MG63 (cell line): ENCODE results near the gene TRIO. TPM values are rescaled to one million over a fixed set of nuclear protein-coding genes. Genes with fewer than 3 reads are reported as not detected.
"Not testable (repeated sequence)": the region's sequence is repeated elsewhere in the genome, so short reads cannot be mapped to it uniquely, and the experiment has no call there.

Source experiments
- DNase-seq: peaks from one replicate; pipeline ENCODE4 v3.0.0-alpha.2; 2020
- H3K27me3 ChIP-seq: fragments of 250-450 bp; sonication (Bioruptor Pico); 2 replicates; pipeline ENCODE4 v1.5.1; 2020; ENCODE audit warnings: mild to moderate bottlenecking, moderate library complexity
- H3K36me3 ChIP-seq: fragments of 250-450 bp; sonication (Bioruptor Pico); 2 replicates; pipeline ENCODE4 v1.5.1; 2020; ENCODE audit warnings: mild to moderate bottlenecking, moderate library complexity
- H3K4me3 ChIP-seq: fragments of 250-450 bp; sonication (Bioruptor Pico); 2 replicates; pipeline ENCODE4 v1.5.1; 2020; ENCODE audit warnings: mild to moderate bottlenecking, moderate library complexity
- H3K9me3 ChIP-seq: fragments of 250-450 bp; sonication (Bioruptor Pico); 2 replicates; pipeline ENCODE4 v1.5.1; 2020; ENCODE audit warnings: mild to moderate bottlenecking, moderate library complexity
- total RNA-seq: library from RNA; depleted of rRNA; stranded (reverse); fragments of >200 nt; shearing (Covaris generic); gene quantifications from 2 replicates; pipeline ENCODE4 v1.2.3, GENCODE V29; 2014; ENCODE audit warnings: low replicate concordance

The TRIO gene
- total RNA-seq, 1 experiment from 2014 or later, result 123 TPM

DNA sequence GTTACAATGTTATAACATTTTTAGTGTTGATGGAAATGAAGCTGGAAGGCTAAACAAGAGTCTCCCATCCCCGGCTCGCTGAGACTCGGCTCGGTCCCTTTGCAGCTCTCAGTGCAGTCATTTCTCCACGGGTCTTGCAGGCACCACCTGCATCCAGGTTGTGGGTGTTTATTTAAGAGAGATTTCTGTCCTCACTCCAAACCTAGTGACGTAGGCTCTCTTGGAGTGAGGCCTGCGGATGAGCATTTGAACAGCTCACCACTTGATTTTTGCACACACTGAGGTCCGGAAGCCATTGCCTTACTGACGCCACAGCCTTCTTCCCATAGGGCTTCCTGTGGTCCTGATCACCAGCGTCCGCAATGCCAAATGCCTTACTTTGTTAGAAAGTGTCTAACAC, 240.8 kb downstream of the TRIO start:
- H3K36me3 ChIP-seq, result peaks cover 97% of the 10 kb centered on the region

DNA sequence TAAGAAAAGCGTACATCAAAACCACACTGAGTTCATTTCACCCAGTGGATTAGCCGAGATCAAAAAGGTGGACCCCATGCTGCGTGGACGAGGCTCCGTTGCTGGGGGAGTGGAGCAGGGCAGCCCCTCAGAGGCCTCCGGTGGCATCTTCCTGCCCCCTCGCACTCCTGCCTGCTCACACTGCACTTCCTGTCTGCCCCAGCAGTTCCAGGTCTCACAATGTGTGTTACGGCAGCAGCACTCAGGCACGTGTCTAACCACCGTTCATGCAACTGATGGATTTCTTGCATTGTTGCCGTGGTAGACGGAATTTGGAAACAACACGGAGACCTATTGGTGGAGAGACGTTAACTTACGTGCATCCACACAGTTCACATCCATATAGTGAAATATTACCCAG, 241.9 kb downstream of the TRIO start:
- DNase-seq, result no peak
- H3K36me3 ChIP-seq, result peaks cover 97% of the 10 kb centered on the region
- H3K4me3 ChIP-seq, result no peak overlapping the region
- no peaks in the 10 kb centered on the region for H3K27me3 ChIP-seq
- H3K9me3 ChIP-seq, result no peaks in the 10 kb centered on the region

More for the DNA sequence above, 240.8 kb downstream of the TRIO start:
- no peak for DNase-seq
- H3K9me3 ChIP-seq, result no peaks in the 10 kb centered on the region
- H3K4me3 ChIP-seq, result no peak overlapping the region
- no peaks in the 10 kb centered on the region for H3K27me3 ChIP-seq

DNA sequence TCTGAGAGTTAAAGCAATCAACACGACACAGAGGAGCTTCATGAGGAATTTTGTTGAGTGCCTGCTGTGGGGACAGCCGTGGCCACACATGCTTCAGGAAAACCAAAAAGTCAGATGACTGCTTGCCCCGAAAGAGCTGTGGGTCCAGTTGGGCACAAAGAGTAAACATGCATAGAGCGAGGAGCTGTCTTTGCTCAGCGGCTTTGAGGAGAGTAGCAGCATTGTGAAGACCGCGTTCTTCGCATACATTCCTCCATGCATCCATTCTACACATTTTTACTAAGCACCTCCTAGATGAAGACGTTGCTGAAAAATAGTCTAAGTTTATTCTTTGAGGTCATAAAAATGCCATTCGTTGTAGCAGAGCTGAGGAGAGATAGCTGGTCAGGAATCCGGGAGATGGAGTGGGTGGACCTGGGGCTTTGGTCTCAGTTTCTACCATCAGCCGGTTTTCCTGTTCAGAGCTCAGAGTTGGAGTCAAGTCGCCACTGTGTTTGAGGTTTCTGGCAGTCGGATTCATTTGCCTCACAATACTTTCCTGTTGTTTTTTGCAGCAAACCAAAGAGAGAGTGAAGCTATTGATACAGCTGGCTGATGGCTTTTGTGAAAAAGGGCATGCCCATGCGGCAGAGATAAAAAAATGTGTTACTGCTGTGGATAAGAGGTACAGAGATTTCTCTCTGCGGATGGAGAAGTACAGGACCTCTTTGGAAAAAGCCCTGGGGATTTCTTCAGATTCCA, 243.9 kb downstream of the TRIO start:
- Histone ChIP-seq H3K36me3 (peaks cover 97% of the 10 kb centered on the region), H3K27me3 (no peaks in the 10 kb centered on the region)
- DNase-seq, result no peak

DNA sequence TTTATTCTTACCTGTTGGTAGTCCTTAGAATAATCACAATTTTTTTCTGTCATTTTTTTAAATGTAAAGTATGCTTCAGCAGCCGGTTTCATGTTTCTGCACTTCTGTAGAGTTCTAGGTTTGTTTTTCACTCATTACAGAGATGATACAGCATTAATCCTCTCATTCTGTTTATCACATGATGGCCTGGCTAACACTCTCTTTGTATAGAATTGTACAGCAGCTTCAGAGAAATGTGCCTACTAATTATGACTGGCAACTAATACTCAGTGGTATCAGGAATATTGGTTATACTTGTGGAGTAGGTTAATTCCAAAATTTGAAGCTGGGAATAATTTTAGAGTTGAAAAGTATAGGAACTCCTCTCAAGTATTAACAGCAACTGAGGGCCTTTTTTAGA, 245.6 kb downstream of the TRIO start:
- Histone ChIP-seq H3K9me3 (no peaks in the 10 kb centered on the region), H3K27me3 (no peaks in the 10 kb centered on the region), H3K4me3 (no peak overlapping the region), H3K36me3 (peaks cover 98% of the 10 kb centered on the region)
- DNase-seq, result no peak

More for the DNA sequence above, 243.9 kb downstream of the TRIO start:
- H3K4me3 ChIP-seq, result no peak overlapping the region
- no peaks in the 10 kb centered on the region for H3K9me3 ChIP-seq

DNA sequence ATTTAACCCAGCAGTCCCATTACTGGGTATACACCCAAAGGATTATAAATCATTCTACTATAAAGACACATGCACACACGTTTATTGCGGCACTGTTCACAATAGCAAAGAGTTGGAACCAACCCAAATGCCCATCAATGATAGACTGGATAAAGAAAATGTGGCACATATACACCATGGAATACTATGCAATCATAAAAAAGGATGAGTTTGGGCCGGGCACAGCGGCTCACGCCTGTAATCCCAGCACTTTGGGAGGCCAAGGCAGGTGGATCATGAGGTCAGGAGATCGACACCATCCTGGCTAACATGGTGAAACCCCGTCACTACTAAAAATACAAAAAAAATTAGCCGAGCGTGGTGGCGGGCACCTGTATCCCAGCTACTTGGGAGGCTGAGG, 249.4 kb downstream of the TRIO start:
- H3K4me3 ChIP-seq, DNase-seq, H3K27me3 ChIP-seq, H3K9me3 ChIP-seq: not testable (repeated sequence)
- H3K36me3 ChIP-seq, result peaks cover 96% of the 10 kb centered on the region

DNA sequence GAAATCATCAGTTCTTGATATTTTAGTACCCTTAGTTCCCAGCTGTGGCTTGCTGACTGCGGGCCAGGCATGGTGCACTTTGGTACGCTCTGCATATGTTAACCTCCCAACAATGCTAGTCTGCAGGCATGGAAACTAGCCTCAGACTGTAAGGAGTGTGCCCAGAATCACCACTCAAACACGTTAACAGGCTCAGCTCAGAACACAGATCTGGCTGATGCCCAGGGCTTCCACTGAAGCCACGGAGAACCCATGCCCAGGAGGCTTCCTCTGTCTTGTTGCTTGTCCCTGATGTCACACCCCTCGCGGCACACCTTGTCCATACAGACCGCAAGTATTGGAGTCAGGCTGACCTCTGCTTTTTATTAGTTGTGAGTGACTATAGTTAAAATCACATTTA, 251.2 kb downstream of the TRIO start:
- DNase-seq, result no peak
- Histone ChIP-seq H3K4me3 (no peak overlapping the region), H3K9me3 (no peaks in the 10 kb centered on the region), H3K27me3 (no peaks in the 10 kb centered on the region), H3K36me3 (peaks cover 94% of the 10 kb centered on the region)

DNA sequence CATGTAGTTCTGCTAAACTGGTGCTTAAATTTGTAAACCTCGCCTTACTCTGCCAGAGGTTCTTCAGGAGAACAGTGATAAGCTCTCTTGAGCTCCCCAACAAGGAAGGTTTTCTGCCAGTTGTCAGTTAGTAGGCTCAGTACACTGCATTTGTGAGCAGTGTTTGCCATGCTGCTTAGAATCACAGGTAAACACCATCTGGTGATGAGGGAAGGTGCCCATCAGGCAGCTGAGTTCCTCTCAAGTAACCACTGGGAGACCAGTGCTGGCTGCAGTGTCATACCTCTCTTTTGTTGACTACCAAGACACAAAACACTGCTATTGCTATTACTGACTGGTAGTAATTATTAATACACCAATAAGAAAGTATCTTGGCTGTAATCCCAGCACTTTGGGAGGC, 252.3 kb downstream of the TRIO start:
- DNase-seq, result no peak
- no peak overlapping the region for H3K4me3 ChIP-seq
- H3K27me3 ChIP-seq, result no peaks in the 10 kb centered on the region
- H3K9me3 ChIP-seq, result no peaks in the 10 kb centered on the region
- peaks cover 94% of the 10 kb centered on the region for H3K36me3 ChIP-seq

DNA sequence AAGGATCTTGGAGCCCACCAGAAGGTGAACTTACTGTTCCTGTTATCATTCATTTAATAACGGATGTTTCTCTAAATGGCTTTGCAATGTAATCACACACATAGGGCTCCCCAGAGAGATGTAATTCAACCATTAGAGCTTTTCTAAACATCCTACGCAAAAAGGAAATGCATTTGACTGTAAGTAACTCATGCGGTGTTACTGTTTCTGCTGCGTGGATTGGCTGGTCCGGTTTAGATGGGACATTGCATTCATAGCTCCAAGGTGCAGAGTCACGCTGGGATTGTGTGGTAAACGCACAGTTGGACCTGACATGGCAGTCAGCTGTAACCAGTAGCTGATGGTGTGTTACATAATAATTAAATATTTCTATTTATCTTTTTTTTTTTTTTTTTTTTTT, 252.9 kb downstream of the TRIO start:
- no peak overlapping the region for H3K4me3 ChIP-seq
- no peaks in the 10 kb centered on the region for H3K9me3 ChIP-seq
- no peak for DNase-seq
- no peaks in the 10 kb centered on the region for H3K27me3 ChIP-seq
- H3K36me3 ChIP-seq, result peaks cover 94% of the 10 kb centered on the region

DNA sequence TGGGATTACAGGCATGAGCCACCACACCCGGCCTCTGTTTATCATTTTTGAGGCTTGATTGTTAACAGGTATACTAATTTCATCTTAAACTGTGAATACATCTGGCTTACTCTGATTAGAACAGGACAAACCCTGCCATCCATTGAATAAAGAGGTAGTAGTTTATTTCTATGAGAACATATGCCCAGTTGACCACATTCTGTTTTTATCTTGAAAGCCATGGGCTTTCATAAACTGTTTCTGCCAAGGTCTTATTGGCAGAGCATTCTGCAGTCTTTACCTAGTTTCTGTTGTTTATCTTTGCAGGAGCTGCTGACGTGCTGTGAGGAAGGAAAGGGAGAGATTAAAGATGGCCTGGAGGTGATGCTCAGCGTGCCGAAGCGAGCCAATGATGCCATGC, 253.6 kb downstream of the TRIO start:
- no peak for DNase-seq
- H3K36me3 ChIP-seq, result peaks cover 94% of the 10 kb centered on the region
- H3K27me3 ChIP-seq, result no peaks in the 10 kb centered on the region
- no peaks in the 10 kb centered on the region for H3K9me3 ChIP-seq
- H3K4me3 ChIP-seq, result no peak overlapping the region

DNA sequence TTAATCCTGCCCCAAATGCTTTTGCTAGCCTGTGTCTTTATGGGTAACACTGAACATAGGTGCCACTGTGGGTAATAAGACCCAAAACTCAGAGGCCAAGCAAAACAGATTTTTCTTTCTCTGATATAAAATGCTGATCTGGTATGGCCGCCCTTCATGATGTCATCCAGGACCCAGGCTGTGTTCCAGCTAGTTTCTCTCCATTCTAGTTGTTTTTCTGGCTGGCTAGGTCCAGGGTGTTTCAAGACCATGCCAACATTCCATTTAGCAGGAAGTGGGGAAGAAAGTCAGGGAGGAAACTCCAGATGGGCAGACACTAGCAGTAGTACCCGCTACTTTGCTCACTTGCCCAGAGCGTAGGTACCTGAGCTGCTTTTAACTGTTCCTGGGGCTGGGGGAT, 254.6 kb downstream of the TRIO start:
- Histone ChIP-seq H3K27me3 (no peaks in the 10 kb centered on the region), H3K36me3 (peaks cover 94% of the 10 kb centered on the region)
- DNase-seq, result peak; percentile 88

DNA sequence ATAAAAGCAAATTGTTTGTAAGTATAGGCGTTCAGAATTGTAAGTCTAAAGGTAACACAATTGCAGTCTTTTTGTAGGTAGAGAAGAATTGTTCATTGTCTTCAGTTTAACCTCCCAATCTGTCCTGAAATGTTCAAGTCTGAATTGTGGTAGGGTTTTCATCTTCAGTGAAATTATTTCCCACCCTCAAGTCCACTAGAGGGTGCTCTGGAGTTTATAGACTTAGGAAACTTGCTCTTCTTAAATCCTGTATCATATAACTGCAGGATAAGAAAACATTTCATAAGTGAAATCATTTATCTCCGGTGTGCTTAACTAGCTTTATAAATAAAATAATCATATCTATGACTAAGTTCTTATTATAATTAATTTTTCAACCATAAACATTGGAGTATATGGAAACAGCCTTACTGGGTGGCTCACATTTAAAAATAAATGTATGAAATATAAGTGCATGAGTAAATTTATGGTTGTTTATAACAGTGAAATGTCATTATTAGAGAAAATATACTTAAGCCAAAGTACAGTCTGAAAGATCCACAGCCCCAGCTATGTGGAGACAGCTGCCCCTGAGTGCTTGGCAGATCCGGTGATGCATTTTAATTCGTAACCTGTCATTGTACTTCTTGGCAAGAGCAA, 256.0 kb downstream of the TRIO start:
- H3K9me3 ChIP-seq, result no peaks in the 10 kb centered on the region
- H3K27me3 ChIP-seq, result no peaks in the 10 kb centered on the region
- peaks cover 85% of the 10 kb centered on the region for H3K36me3 ChIP-seq
- DNase-seq, result no peak
- H3K4me3 ChIP-seq, result no peak overlapping the region

More for the DNA sequence above, 254.6 kb downstream of the TRIO start:
- Histone ChIP-seq H3K9me3 (no peaks in the 10 kb centered on the region), H3K4me3 (no peak overlapping the region)

DNA sequence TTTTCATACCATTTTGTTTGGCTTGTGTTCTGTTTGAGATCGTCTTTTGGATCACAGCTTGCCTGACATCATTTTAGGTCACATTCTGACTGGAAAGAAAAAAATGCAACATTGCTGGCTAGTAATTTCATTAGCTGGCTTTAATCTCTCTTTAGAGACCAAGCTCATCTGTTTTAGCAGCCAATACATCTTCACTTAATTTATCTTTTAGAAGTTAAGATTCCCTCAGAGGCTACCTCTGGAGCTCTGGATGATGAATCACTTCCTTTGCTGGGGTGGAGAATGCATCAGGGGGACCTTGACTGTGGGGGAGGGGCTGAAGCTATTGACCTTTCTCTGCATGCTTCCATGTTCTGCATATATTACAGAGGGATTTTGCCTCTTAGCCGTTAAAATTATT, 256.9 kb downstream of the TRIO start:
- H3K9me3 ChIP-seq, result no peaks in the 10 kb centered on the region
- H3K27me3 ChIP-seq, result no peaks in the 10 kb centered on the region
- DNase-seq, result peak; percentile 58
- H3K36me3 ChIP-seq, result peaks cover 85% of the 10 kb centered on the region
- H3K4me3 ChIP-seq, result no peak overlapping the region

DNA sequence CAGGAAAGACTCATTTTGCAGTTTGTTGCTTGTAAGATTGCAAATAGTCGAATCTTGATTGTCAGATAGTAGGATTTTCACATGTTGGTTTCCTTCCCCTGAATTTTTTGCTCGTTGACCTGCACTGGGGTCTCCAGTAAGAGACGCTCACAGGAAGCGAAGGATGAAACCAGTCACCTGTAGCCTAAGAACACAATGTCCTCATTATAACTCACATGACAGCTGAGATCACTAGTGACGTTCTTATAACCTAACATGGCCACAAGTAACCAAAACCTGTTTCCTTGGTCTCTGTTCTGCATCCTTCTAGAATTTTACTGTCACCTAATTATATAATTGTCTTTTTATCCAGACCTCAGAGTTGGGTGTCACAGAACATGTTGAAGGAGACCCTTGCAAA, 257.5 kb downstream of the TRIO start:
- peaks cover 85% of the 10 kb centered on the region for H3K36me3 ChIP-seq
- no peak overlapping the region for H3K4me3 ChIP-seq
- DNase-seq, result no peak
- no peaks in the 10 kb centered on the region for H3K27me3 ChIP-seq
- H3K9me3 ChIP-seq, result no peaks in the 10 kb centered on the region

DNA sequence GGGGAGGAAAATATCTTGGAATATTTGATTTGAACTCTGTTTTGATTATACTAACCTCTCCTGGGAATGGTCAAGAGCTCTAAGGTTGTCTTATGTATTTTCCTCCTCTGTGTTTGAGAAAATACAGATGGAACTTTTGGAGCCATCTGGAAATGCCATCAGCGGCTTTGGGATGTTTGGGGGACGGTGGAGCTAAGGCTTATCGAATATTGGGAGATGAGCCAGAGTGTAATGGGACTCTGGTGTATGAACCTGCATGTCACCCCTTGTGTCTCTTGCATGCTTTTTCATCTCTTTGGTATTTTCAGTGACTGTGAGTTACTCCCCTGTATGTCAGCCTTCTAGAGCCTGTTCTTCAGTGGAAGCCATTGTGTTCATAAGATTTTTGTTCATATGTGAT, 258.5 kb downstream of the TRIO start:
- peaks cover 85% of the 10 kb centered on the region for H3K36me3 ChIP-seq
- no peaks in the 10 kb centered on the region for H3K27me3 ChIP-seq

DNA sequence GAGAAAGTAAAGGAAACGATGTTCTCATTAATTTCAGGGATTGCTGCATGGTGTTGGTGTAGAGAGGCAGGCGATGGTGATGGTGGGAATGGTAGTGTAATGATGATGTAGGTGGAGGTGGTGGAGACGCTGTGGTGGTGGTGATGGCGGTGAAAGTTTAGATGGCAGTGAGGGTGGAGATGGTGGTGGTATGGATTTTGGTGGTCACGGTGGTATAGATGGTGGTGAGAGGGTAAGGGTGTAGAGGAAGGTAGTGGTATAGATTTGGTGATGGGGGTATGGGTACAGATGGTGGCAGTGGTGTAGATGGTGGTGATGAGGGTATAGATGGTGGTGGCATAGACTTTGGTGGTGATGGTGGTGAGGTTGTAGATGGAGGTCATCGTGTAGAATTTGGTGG, 259.3 kb downstream of the TRIO start:
- Histone ChIP-seq H3K4me3 (no peak overlapping the region), H3K27me3 (no peaks in the 10 kb centered on the region), H3K9me3 (no peaks in the 10 kb centered on the region), H3K36me3 (peaks cover 85% of the 10 kb centered on the region)
- no peak for DNase-seq

More for the DNA sequence above, 258.5 kb downstream of the TRIO start:
- Histone ChIP-seq H3K9me3 (no peaks in the 10 kb centered on the region), H3K4me3 (no peak overlapping the region)
- DNase-seq, result no peak

DNA sequence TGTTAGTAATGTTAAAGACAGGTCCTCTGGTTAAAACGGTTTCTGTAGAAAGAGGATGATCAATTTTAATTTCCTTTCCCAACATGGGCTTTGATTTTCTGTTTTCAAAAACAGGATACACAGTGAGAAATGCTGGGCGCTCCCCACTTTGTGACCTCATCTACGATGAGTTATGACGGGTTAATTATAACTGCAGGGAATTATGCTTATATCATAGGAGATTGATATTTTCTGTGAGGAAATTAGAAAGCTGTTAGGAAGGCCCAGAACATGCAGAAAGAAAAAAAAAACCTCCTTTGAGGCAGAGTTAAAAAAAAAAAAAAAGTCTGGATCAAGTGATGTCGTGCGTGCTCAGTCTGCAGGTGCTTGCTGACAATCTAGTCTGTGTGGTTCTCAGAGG, 261.6 kb downstream of the TRIO start:
- Histone ChIP-seq H3K9me3 (no peaks in the 10 kb centered on the region), H3K4me3 (no peak overlapping the region), H3K27me3 (no peaks in the 10 kb centered on the region), H3K36me3 (peaks cover 86% of the 10 kb centered on the region)
- no peak for DNase-seq

DNA sequence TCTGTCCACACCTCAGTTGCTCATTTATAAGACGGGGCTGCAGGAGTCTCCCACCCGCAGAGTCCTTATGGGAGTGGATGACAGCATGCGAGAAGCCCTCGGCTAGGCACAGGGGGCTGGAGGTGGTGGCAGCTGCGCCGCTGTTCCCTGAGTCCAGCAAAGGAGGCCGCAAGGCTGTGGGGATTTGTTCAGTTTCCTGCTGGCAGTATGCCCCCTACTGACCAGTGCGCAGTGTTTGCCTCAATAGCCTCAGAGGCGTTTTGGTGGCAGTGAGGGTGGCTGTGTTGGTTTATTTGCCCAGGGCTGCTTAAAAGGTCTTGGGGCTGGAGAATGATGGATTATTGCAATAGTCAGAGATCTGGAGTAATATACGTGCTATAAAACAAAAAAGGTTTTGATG, 262.1 kb downstream of the TRIO start:
- Histone ChIP-seq H3K27me3 (no peaks in the 10 kb centered on the region), H3K4me3 (no peak overlapping the region), H3K36me3 (peaks cover 86% of the 10 kb centered on the region), H3K9me3 (no peaks in the 10 kb centered on the region)
- DNase-seq, result no peak
